Limb (tissue), 2 donors: ENCODE results near the gene KATNAL1.
A peak's percentile ranks its signal among the peaks of the same experiment; 100 is the strongest.

Experiments
- DNase-seq, 2 donors: peaks; one replicate each; pipeline ENCODE4 v3.0.0-alpha.2; 2016; ENCODE audit errors: extremely low spot score in 2 of 2

Gene KATNAL1

GRCh38 chr13:30307194-30307970 is at the start of gene KATNAL1:
Gene KATNAL1, minus strand, starts transcription at chr13:30307551. Its CDS starts 23,774 bp downstream, at chr13:30283777.
- DNase-seq = peak; percentile 69 to 92

- DNase-seq = no peak
Measured at GRCh38 chr13:30355839-30356238, 48.5 kb upstream of the KATNAL1 start.

- peak in 1 of 2 donors; percentile 55 for DNase-seq
Measured at GRCh38 chr13:30355384-30355699, 48.0 kb upstream of the KATNAL1 start.

GRCh38 chr13:30354493-30355383 is 47.4 kb upstream of the KATNAL1 start:
- DNase-seq = no peak

DNA sequence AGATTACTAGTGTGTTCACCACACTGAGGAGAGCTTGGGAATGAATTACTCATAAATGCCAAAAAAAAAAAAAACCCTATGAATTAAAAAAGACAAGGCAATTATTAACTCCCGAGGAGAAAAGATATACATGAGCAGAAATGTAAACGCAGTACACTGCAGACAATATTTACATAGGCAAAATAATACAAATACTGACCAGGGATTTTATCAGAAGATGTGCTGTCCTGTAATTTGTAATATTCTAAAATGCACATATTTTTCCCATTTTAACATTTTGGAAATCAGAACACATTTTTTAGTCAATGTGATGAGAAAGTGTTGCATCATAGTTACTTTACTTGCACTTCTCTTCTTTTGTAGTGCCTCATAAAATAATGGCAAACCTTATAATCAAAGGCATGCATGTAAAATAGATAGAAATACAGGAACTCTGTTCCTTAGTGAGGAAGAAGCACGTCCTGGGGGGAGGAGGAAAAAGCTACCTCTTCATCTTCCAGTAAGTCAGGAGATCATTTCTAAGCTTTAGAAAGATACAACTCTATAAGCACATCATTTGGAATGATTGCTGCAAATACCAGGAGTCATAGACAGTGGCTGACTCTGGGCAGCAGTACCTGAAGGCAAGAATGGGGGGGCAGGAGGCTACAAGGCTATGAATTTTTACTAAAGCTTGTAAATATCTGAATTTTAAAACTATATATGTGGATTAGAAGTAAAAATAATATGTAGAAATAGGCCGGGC is 46.3 kb upstream of the KATNAL1 start:
- DNase-seq = no peak

GRCh38 chr13:30353060-30353459 is 45.7 kb upstream of the KATNAL1 start:
- DNase-seq = no peak

GRCh38 chr13:30352121-30352520 is 44.8 kb upstream of the KATNAL1 start:
- no peak for DNase-seq

DNA sequence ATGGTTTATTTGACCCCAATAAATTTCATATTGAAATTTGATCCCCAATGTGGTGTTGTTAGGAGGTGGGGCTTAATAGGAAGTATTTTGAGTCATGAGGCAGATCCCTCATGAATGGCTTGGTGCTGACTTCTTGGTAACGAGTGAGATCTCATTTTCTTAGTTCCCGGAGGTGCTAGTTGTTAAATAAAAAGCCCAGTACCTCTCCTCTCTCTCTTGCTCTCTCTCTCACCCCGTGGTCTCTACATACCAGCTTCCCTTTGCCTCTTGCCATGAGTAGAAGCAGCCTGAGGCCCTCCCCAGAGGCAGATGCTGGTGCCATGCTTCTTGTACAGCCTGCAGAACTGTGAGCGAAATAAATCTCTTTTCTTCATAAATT is 39.4 kb upstream of the KATNAL1 start:
- no peak for DNase-seq

DNA sequence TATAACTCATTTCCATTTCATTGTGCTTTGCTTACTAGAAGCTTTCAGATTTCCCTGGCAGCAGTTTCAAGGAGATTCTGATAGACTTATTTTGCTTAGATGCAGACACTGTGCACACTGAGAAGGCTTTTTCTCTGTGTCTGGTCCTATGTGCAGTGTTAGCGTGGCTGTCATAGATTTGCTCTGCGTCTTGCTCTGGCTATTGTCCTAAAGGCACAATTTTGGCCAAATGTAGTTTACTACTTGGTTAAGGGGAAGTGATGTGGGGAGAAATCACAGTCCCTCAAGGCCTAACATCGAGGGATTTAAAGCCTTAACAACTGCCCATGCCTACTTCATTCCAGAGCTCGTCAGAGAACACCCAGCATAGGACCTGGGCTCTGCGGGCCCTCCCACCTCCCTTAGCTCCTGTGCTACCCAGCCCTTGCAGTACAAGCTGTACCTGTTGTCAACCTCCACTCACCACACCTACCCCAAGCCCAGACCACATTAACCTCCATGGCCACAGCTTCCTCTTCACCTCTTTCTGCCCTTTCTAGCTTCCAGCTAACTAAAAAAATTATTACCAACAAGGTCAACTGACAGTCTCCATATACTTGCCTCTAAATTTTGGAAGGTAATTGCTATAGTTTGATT is 38.9 kb upstream of the KATNAL1 start:
- no peak for DNase-seq

DNA sequence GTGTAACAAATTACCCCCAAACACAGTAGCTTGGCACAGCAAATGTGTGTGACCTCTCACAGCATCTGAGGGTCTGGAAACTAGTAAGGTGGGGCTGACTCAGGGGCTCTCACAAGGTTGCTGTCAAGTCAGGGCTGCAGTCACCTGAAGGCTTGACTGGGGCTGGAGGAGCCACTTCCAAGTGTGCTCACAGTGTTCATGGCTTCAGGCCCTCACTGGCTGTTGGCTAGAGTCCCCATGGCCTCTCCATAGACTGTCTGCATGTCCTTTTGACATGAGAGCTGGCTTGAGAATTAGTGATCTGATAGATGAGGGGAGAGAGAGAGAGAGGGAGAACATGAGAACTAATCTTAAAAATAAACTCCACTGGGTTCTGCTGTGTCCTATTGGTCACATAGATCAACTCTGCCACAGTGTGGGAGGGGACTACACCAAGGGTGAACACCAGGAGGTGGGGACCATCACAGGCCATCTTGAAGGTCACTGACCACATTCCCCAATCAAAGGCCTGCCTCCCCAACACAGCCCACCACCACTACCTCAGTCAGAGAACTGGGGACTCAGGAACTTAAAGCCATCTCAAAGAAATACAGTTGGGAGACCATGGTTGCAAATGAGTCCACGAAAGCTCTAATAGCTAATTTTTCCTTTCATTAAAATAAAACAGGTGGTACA is 38.2 kb upstream of the KATNAL1 start:
- DNase-seq = no peak

DNA sequence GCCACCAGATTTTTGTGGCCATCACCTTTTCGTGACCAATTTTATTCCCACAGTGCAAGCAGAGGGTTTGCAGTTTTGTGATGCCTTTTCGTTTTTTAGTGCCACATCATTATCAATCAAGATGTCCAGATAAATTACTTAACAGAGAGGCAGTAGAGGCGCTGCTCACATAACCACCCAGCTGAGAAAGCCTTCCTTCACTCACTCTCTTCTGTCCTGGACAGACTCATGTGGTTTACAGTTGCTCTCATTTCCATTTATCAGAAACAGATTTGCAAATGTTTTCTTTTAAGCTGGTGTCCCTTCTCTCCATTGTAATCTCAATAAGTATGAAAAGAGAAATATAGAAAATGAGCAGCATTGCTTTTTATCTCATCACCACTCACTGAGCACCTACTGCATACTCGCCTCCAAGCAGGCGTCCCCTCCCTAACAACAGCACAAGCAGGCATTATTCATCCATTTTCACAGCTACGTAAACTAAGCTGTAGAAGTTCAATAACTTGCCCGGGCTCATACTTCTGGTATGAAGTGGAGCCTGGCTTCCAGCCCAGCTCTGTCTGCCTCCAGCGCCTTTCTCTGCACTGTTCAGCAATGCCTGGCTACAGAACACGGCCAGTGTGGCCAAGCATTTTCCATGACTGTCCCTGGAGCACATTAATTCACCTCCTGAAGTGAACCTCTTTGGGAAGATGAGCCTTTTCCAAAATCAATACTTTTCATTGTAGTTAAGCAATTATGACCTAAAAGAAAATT is 34.6 kb upstream of the KATNAL1 start:
- peak; percentile 79 to 89 for DNase-seq

DNA sequence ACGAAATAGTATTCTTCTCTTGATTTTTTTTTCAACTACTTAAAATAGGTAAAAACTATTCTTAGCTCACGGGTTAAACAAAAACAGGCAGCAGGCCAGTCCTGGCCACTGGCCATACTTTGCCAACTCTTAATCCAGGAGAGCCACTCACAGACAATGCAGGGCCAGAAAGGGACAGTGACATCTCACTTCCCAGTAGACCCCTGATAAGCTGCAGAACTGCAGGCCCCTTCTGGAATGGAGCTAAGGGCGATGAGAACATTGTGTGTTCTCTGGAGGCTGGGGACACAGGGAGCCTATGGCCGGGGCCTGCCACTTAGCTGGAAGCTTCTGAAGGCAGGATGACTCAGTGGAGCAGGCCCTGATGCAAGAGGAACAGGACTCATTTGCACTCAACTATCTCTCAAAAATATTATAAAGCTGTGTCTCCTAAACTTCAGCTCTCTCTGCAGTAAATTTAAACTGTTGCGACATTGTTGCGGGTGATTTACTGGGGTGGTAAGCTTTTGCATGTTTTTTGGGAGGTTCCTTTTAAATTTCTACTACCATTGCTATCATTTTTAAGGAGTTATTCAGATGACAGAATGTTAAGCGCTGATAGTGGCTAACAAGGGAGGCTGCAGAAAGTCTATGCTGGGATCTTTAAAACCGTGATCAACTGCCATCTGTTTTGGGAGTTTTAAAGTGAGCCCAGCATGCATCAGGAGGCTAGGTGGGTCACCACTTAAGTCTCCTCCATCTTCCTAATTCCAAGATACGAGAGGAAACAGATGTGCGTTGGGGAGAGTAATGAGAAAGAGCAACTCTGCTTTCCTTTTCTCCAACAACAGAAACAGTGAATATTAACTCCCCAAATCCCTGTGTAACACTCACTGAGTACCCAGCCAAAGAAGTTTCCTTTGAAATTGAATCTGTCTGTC is 33.2 kb upstream of the KATNAL1 start:
- DNase-seq = peak in 1 of 2 donors; percentile 76

DNA sequence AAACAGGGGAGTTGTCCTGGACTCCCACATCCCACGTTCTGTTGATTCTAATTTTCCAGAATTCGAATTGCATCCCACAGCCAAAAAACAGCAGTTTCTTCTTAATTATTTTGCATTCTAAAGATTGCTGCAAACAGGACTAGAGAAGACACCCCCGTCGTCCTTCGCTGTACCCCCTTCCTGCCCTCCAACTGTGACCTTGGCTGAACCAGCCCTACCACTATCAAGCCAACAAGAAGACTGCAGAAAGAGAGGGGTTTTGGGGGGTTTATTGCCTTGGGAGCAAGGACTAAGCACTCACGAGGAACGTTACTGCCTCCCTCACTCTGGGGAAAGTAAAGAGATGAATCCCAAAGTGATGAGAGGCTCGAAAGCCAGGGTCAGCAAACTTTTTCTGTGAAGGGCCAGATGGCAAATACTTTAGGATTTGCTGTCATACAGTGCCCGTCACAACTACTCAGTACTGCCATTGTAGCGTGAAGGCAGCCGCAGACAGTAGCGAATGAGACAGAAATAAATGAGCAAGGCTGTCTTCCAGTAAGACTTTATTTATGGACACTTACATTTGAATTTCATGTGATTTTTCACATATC is 32.5 kb upstream of the KATNAL1 start:
- DNase-seq = no peak

DNA sequence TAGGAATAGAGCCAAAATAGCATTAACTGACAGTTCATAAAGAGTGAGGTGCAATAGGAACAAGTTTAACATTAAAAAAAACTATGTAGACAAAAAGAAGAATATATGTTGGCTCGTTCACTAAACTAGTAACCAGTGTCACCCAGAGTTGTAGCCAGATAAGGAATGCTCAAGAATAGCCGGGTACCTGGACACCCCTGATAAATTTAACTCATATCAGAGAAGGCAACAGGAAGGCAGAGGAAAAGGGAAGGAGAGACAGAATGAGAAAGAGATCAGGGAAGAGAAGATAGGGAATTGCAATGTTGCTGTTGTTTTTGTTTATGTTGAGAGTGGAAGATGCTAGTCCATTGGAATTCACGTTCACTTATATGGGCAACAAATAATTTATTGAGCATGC is 31.6 kb upstream of the KATNAL1 start:
- DNase-seq = no peak

GRCh38 chr13:30338331-30338851 is 31.0 kb upstream of the KATNAL1 start:
- DNase-seq = no peak

GRCh38 chr13:30337061-30337610 is 29.8 kb upstream of the KATNAL1 start:
- no peak for DNase-seq

GRCh38 chr13:30334663-30335386 is 27.5 kb upstream of the KATNAL1 start:
- DNase-seq = no peak

- DNase-seq = no peak
Measured at GRCh38 chr13:30333616-30334015, 26.3 kb upstream of the KATNAL1 start.
